NCI-H2227 treated with DMSO at 0.1 percent for 48 hours (cell line): ENCODE measurements around the gene LNX1.
A peak's percentile ranks its signal among the peaks of the same experiment; 100 is the strongest.

Experiments used
- DNase-seq: peaks from one replicate; lab custom pipeline; 2025; lab: John Stamatoyannopoulos, UW

Gene LNX1

DNA sequence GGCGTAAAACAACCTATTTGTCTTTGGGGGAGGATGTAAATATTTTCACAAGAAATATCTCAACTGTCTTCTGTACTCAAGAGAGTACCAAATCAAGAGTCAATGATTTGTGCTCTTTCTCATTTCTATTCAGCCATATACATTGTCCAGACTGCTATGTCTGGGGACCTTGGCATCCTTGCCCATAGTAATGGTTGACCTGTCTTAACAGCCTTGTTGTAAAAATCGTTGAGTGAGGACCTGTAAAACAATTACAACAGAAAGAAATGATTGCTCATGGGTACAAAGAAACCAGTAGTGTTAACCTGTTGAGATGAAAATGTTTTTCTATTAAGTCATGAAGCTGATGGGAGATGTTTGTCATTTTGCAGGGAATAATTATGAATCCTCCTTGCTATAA is 56.6 kb downstream of the LNX1 start:
- no peak for DNase-seq

- DNase-seq: no peak
These were observed 58.8 kb downstream of the LNX1 start for GRCh38 chr4:53532521-53532920.

DNA sequence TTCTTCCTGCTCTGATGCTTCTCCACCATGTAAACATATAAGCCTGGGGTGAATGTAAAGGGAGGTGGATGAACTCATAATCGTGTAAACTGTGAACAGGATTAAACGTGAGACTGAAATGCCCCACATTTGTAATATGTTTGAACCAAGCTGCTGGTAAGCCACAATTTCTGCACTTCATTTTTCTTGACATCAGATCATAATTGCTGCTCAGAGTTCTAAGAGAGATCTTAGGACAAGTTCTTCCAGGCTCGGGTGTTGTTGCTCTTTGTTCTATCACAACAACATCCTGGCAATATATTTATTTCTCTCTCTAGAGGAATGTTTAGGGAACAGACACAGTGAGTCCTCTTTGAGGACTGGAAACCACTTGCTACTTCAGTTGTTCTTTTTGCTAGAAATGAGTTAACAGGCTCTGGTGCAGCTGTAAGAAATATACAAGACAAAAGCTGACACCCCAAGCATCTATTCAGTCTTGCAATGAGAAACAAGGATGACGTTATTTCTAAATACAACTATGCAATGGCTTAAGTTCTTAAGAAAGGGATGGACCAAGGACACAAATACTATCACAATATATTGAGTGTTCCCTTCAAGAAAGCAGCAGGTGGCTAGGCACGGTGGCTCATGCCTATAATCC is 59.6 kb downstream of the LNX1 start:
- no peak for DNase-seq

GRCh38 chr4:53529025-53529424 is 62.3 kb downstream of the LNX1 start:
- no peak for DNase-seq

GRCh38 chr4:53527930-53528329 is 63.4 kb downstream of the LNX1 start:
- no peak for DNase-seq

DNA sequence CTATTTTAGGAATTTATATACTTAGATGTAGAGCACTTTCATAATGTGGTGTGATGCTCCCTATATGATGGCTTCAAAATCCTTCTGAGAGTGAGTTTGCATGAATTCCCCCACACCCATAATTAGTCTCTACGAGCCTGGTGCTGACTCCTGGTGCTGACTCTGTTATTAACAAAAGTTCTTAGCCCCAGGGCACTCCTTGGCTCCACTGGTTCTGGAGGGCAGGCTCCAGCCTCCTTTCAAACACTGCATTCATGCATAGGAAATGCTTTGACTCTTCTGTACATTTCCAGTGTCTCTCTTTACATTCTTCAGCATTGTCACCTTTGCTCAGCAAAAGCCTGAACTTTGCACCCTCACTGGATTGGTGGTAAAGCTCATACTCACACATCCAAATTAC is 64.0 kb downstream of the LNX1 start:
- no peak for DNase-seq

- DNase-seq: no peak
These were observed 69.0 kb downstream of the LNX1 start for GRCh38 chr4:53522334-53522733.

DNA sequence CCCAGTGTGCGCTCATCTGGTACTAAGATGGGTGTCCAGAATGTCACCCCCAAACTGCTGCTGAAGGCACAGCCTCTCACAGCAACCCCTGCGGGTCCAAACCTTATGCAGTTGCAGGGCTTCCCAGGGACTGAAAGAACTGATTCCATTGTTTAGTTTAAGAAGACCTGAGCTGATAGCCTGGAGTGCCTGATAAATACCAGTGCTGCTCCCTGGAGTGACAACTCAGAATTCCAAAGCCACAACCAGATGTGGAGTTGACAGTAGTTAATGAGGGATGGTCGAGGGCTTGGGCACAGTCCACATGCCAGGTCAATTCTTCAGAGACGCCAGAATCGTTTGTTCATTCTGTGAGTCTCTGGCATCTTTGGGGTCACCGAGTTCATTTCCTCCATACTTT is 71.2 kb downstream of the LNX1 start:
- no peak for DNase-seq

DNA sequence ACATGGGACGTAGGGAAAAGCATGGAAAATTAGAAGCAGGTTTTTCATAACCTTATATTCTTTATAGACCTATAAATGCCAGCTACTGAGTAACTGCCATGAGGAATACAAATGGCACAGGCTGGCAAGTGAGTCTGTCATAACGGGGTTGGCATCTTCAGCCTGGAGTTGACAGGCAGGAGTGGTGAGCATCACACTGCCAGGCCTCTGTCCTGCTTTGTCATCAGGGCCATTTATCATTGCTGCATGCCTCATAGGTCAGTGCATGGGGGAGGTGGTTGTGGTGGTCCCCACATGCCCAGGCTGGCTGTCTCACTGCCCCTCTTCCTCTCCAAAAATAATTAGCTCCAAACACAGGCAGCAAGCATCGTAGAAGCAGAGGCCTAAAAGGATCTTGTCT is 72.5 kb downstream of the LNX1 start:
- DNase-seq: no peak

DNA sequence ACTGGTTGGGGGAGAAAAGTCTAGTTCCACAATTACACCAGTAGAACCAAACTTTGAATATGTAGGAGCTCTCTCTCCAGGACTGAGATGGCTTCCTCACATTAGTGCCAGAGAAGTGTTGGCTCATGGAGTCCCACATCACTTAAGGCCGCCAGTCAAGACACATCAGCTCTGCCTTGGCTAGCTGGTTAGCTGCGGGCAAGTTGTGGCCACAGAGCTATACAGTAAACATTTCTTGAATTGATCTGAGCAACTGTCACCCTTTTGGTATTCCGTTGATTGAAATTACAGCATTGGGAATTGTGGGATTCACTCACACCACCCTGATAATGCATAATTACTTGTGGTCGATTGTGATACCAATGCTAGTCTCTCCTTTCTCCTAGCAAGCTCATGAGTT is 76.2 kb downstream of the LNX1 start:
- no peak for DNase-seq

DNA sequence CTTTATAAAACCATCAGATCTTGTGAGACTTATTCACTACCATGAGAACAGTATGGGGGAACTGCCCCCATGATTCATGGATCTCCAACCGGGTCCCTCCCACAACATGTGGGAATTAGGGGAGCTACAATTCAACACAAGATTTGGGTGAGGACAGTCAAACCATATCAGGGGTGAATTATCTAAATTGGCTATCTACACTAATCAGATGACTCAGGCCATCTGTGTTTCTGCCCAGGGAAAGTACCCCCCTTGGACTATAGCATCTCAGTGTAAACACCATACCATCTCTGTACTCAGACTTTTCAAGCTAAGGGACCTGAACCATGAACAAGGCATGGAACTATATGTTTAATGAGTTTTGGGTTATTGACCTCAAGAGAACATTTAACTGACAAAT is 76.8 kb downstream of the LNX1 start:
- no peak for DNase-seq

DNA sequence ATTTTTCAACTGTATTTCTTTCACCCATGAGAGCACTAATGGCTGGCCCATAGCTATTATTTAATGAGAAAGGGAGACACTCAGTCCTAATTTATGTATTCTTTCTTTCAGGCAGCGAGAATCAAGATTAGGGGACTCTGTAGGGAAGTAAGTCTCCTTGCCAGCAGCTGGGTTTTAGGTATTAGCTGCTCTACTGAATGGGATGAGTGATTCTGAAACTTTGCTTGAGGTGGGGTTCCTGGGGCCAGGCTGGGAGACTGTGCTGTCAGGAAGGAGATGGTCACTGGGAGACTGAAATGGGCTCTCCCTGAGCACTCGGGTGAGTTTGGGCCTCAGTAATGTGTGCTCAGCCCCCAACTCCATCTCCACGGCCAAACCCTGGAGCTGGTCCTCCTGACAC is 78.7 kb downstream of the LNX1 start:
- no peak for DNase-seq

GRCh38 chr4:53511014-53511413 is 80.3 kb downstream of the LNX1 start:
- no peak for DNase-seq

DNA sequence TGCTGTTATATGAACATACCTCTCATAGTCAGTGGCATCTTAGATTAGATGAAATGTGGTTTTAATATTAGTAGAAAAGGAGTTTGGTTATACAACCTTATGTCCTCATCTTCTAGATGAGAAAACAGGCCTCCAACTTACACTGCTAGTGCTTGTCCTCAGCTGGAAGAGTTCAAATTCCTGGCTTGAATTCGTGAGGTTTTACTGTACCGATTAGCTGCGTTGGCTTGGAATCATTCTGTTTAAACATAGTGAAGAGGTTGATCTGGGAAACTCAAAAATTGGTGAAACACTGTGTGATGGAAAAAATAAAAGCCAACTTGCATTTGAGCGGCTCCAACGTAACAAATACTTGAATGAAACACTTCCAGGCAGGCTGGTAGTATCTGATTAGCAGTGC is 81.0 kb downstream of the LNX1 start:
- DNase-seq: no peak

- DNase-seq: no peak
These were observed 82.8 kb downstream of the LNX1 start for GRCh38 chr4:53508446-53508845.

DNA sequence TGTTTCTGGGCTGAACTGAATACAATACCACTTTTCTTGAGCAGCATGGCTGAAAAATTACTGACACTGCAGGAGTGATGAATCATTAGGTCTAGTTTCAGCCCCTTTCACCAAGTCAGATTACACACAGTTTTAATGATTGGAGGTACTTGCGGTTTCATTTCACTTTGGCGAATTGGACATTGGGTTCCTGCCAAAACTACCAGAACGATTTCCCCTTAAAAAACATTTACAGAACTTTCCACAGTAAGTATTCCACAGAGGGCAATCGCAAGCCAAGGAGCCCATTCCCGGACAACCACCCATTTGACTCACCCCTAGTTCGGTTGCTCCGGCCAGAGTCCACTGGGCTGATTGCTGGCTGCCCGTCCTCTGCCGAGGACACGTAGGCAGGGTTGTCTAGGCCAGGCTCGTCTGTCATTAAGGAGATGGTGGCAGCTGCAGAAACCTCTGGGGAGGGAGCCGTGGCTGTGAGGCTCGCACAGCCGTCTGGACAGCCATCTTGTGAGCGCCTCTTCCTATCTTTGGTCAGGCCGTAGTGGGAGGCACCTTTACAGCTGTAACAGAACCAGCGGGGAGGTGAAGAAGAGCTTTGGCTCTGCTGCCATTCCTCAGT is 83.5 kb downstream of the LNX1 start:
- DNase-seq: peak; percentile 47

DNA sequence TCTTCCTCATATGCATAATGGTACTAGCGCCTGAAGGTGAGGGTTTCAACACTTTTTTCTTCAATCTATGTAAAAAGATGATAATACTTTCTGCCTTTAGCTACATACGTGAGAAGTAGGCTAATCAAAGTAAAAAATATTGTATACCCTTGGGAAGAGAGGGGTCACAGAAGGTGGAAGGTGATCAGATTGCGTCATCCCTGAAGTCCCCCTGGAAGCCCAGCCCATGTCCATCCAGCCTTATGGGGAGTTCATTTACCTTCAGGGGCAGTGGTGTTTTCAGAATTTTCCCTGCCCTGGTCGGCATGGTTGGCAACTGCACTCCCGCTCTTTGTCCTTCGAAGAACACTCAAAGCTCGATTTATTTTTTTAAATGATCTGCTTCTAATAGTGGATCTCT is 84.2 kb downstream of the LNX1 start:
- no peak for DNase-seq

- no peak for DNase-seq
These were observed 85.3 kb downstream of the LNX1 start for GRCh38 chr4:53505947-53506346.

DNA sequence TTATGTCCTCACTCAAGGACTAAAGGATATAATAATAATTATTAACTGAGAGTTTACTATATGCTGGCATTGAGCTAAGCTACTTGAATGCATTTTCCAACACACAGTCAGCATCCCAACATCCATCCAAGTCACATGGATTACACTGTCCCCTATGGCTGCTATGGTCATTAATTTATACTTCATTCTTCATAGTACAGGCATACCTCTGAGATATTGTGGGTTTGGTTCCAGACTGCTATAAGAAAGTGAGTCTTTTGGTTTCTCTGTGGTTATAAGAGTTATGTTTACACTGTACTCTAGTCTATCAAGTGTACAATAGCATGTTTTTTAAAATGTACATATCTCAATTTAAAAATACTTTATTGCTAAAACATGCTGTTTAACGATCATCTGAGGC is 89.2 kb downstream of the LNX1 start:
- DNase-seq: no peak

DNA sequence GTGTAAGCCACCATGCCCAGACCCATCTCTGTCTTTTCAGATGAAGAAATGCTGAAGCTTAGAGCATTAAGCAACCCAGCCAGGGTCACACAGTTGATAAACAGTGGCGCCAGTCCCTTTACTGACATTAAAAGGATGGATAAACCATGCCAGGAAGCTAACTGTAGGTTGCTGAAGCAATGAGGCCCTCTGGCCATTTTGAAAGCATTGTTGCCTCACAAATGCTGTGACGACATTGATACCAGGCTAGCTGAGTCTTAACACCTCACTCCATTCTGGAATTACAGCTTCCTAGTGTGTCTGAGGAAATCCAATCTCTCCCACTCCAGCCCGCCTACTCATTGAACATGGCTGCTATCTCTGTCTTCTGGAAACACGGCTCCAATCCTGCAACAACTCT is 89.7 kb downstream of the LNX1 start:
- DNase-seq: no peak

DNA sequence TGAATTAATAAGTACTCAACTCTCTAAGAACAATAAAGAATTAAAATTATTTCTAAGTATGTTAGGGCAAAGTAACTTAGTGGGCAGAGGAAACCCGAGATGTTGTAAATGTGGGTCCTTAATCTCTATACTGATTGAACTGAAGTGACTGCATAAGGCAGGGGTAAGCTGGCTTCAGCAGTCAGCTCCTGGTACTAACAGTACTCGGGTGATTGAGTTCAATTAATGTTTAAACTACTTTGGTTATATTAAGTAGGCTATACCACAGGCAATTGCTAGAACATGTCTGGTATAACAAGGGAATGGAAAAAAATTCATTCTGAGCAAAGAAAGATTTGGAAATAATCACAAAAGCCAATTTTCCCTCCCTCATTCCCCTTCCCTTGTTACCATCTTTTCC is 90.7 kb downstream of the LNX1 start:
- DNase-seq: no peak

GRCh38 chr4:53499791-53500190 is 91.5 kb downstream of the LNX1 start:
- DNase-seq: no peak

DNA sequence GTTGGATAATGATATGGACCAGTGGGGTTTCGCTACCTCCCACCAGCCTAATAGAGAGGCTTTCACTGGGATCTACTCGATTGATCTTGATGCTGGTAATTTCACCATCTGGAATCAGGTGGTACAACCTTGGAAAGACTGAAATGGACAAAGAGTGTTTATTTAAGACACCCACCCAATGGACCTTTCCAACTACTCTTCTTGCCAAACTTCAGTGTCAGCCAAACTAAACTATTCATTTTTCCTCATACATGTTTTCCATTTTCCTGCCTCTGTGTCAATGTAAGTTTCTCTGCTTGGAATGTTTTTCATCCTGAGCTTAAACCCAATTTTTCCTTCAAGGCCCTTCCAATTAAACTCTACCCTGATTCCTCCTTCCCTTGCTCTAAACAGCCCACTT is 92.6 kb downstream of the LNX1 start:
- no peak for DNase-seq

GRCh38 chr4:53497487-53498244 is 93.6 kb downstream of the LNX1 start:
- no peak for DNase-seq
